Stimulated activated CD4-positive, alpha-beta T cell treated with anti-CD3 and anti-CD28 coated beads, Interleukin-1b, Interleukin-23, amount 100 ng/mL, for 1 hour (primary cell): ENCODE data around the gene SH3BP5.
"Not testable (repeated sequence)": the region's sequence is repeated elsewhere in the genome, so short reads cannot be mapped to it uniquely, and the experiment has no call there.

Experiments used
- DNase-seq, 2 donors: peaks; one replicate each; pipeline ENCODE4 v3.0.0-alpha.2; 2020; ENCODE audit warnings: low read depth in 2 of 2

Gene SH3BP5

GRCh38 chr3:15332405-15333098, at the start of gene SH3BP5:
SH3BP5 (minus strand) TSS chr3:15332586; CDS start chr3:15332408, 178 bp downstream.
- peak; percentile 23 to 48 for DNase-seq

- DNase-seq, result no peak
These were observed 48.8 kb upstream of the SH3BP5 start for GRCh38 chr3:15380980-15381890.

- peak; percentile 81 for DNase-seq
These were observed 45.8 kb upstream of the SH3BP5 start for GRCh38 chr3:15377961-15378791.

GRCh38 chr3:15375461-15376000, 43.1 kb upstream of the SH3BP5 start:
- no peak for DNase-seq

GRCh38 chr3:15372918-15373317, 40.5 kb upstream of the SH3BP5 start:
- no peak for DNase-seq

- DNase-seq, result no peak
These were observed 36.3 kb upstream of the SH3BP5 start for GRCh38 chr3:15368561-15369135.

GRCh38 chr3:15367059-15367458, 34.7 kb upstream of the SH3BP5 start:
- DNase-seq, result no peak

- DNase-seq, result not testable (repeated sequence)
These were observed 31.7 kb upstream of the SH3BP5 start for GRCh38 chr3:15364078-15364477.

GRCh38 chr3:15361494-15362214, 29.3 kb upstream of the SH3BP5 start:
- DNase-seq, result peak in 1 of 2 donors; percentile 33

- DNase-seq, result no peak
These were observed 28.6 kb upstream of the SH3BP5 start for GRCh38 chr3:15360788-15361493.

GRCh38 chr3:15359677-15360397, 27.5 kb upstream of the SH3BP5 start:
- no peak for DNase-seq

- DNase-seq, result not testable (repeated sequence)
These were observed 24.3 kb upstream of the SH3BP5 start for GRCh38 chr3:15356651-15357061.

GRCh38 chr3:15356176-15356575, 23.8 kb upstream of the SH3BP5 start:
- no peak for DNase-seq

GRCh38 chr3:15355086-15355485, 22.7 kb upstream of the SH3BP5 start:
- DNase-seq, result no peak

- DNase-seq, result no peak
These were observed 22.1 kb upstream of the SH3BP5 start for GRCh38 chr3:15354485-15354884.

- no peak for DNase-seq
These were observed 17.8 kb upstream of the SH3BP5 start for GRCh38 chr3:15350141-15350540.

GRCh38 chr3:15349438-15349837, 17.1 kb upstream of the SH3BP5 start:
- not testable (repeated sequence) for DNase-seq

GRCh38 chr3:15348246-15348645, 15.9 kb upstream of the SH3BP5 start:
- no peak for DNase-seq

GRCh38 chr3:15347737-15348110, 15.3 kb upstream of the SH3BP5 start:
- no peak for DNase-seq
